Germinal center (tissue), 1 donor: Measurements from ENCODE around the gene CPN1.

Experiments used
- DNase-seq: peaks from one replicate; pipeline ENCODE4 v3.0.0; 2012; ENCODE audit warnings: mixed read lengths, low spot score

CPN1 gene

GRCh38 chr10:99996671-99997648, 84.7 kb downstream of the CPN1 start:
- no peak for DNase-seq

GRCh38 chr10:99995713-99996112, 86.0 kb downstream of the CPN1 start:
- DNase-seq = no peak

GRCh38 chr10:99995269-99995668, 86.4 kb downstream of the CPN1 start:
- DNase-seq = no peak

- DNase-seq = no peak
These were observed 86.9 kb downstream of the CPN1 start for GRCh38 chr10:99994801-99995200.

- DNase-seq = peak; percentile 71
These were observed 87.7 kb downstream of the CPN1 start for GRCh38 chr10:99993701-99994689.
